ENCODE measurements around the gene KIAA1671.

- TF ChIP-seq CTCF (IDR thresholded peaks at IDR 0.05), result no peak
- no peak for TF ChIP-seq POLR2A (IDR thresholded peaks at IDR 0.05)
- no peak for TF ChIP-seq POLR2AphosphoS5 (IDR thresholded peaks at IDR 0.05)
- no peak for TF ChIP-seq EP300 (IDR thresholded peaks at IDR 0.05)
Observed at GRCh38 chr22:24995649-24996180, 43.2 kb downstream of the KIAA1671 start.

All from gastroesophageal sphincter (tissue), 3 donors.